ENCODE results near the gene PRCP. TPM values are rescaled to one million over a fixed set of nuclear protein-coding genes. Genes with fewer than 3 reads are reported as not detected.

PRCP gene
- total RNA-seq, 1 experiment from 2014 or later = 56.7 TPM

DNA sequence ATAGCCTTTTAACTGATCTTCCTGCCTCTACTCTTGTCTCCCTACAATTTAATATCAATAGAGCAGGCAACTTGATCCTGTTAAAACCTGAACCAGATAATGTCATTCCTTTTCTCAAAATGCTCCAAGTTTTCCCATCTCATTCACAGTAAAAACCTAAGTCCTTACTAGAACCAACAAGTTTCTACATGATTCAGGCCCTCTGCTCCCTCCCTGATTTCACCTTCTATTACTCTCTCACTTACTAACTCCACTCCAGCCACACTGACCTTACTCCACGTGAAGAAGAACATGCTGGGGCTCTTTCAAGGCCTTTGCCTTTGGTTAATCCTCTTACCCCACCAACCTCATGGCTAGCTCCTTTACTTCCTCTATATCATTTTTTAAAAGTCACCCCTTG lies 71.1 kb downstream of the PRCP start:
- no peak overlapping the region for H2AK5ac ChIP-seq (ENCODE audit: insufficient read length, low read length)
- no peak overlapping the region for H4K8ac ChIP-seq (replicated peaks; ENCODE audit: insufficient read length, low read depth, low read length)
- H3K4me1 Mint-ChIP-seq = peaks cover 3 to 13% of the 10 kb centered on the region in 2 experiments
- peaks cover 3 to 11% (median 9%) of the 10 kb centered on the region in 3 experiments; a peak in 5 of 7 replicates for H3K36me3 Mint-ChIP-seq (ENCODE audit: insufficient read depth in 1 of 3, low read depth in 3 of 3)
- no peaks in the 10 kb centered on the region for H3K9me3 ChIP-seq (ENCODE audit: control insufficient read depth, low read depth, low read length)
- TF ChIP-seq, protein P1, sequence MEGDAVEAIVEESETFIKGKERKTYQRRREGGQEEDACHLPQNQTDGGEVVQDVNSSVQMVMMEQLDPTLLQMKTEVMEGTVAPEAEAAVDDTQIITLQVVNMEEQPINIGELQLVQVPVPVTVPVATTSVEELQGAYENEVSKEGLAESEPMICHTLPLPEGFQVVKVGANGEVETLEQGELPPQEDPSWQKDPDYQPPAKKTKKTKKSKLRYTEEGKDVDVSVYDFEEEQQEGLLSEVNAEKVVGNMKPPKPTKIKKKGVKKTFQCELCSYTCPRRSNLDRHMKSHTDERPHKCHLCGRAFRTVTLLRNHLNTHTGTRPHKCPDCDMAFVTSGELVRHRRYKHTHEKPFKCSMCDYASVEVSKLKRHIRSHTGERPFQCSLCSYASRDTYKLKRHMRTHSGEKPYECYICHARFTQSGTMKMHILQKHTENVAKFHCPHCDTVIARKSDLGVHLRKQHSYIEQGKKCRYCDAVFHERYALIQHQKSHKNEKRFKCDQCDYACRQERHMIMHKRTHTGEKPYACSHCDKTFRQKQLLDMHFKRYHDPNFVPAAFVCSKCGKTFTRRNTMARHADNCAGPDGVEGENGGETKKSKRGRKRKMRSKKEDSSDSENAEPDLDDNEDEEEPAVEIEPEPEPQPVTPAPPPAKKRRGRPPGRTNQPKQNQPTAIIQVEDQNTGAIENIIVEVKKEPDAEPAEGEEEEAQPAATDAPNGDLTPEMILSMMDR (conservative IDR thresholded peaks at IDR 0.05) = no peak
- H3K14ac ChIP-seq (ENCODE audit: insufficient read depth, low read length) = no peak overlapping the region
- H2BK12ac ChIP-seq (ENCODE audit: insufficient read length, low read depth, low read length) = no peak overlapping the region
- H4K91ac ChIP-seq (ENCODE audit: insufficient read length, low read depth, low read length) = no peak overlapping the region
- H3K79me1 ChIP-seq (ENCODE audit: insufficient read depth, low read depth, low read length, poor library complexity, severe bottlenecking) = no peaks in the 10 kb centered on the region
- H3K4me2 ChIP-seq (ENCODE audit: insufficient read depth, insufficient read length, low read length) = no peak overlapping the region
- H3T11ph ChIP-seq (ENCODE audit: low read length) = no peak overlapping the region
- H3K4ac ChIP-seq (ENCODE audit: low read depth, low read length) = no peak overlapping the region
- no peak overlapping the region for H3K18ac ChIP-seq (ENCODE audit: insufficient read length, low read depth, low read length)
- no peak overlapping the region for H3K27ac ChIP-seq (ENCODE audit: insufficient read length, low read depth, low read length)
- no peak overlapping the region for H2AFZ ChIP-seq (ENCODE audit: low read length)
- no peaks in the 10 kb centered on the region for H4K20me1 ChIP-seq (ENCODE audit: control insufficient read depth, insufficient read depth, insufficient read length)
- no CpG with 5 or more reads among the region's 1 CpG for WGBS (ENCODE audit: extremely low coverage, insufficient read length, low lambda C conversion rate)
- H3K4me1 ChIP-seq (ENCODE audit: insufficient read depth, low read length) = no peaks in the 10 kb centered on the region; the same call in 1 of the 2 replicates
- no peak overlapping the region for H3K56ac ChIP-seq (ENCODE audit: insufficient read length, low read depth, low read length)
- no peaks in the 10 kb centered on the region for H3K9me3 Mint-ChIP-seq
- H3K23ac ChIP-seq (ENCODE audit: insufficient read length, low read depth, low read length) = no peak overlapping the region
- no peaks in the 10 kb centered on the region for H3K27me3 ChIP-seq (ENCODE audit: insufficient read depth, low read length)
- H3K27me3 Mint-ChIP-seq (ENCODE audit: low read depth) = no peaks in the 10 kb centered on the region
- H4K5ac ChIP-seq (ENCODE audit: insufficient read length, low read depth, low read length) = no peak overlapping the region
- H2BK15ac ChIP-seq (ENCODE audit: low read depth, low read length) = no peak overlapping the region
- H3K79me2 ChIP-seq (ENCODE audit: insufficient read depth, low read length) = no peaks in the 10 kb centered on the region
- H2BK120ac ChIP-seq (ENCODE audit: low read depth, low read length, poor library complexity, severe bottlenecking) = no peak overlapping the region
- no peaks in the 10 kb centered on the region for H3K23me2 ChIP-seq (ENCODE audit: insufficient read length, low read depth, low read length, poor library complexity, severe bottlenecking)
- peak overlapping the region in 1 of 3 experiments; percentile 4; a peak in 1 of 7 replicates for H3K27ac Mint-ChIP-seq
- H2BK20ac ChIP-seq (ENCODE audit: low read depth, low read length, poor library complexity, severe bottlenecking) = no peak overlapping the region
- DNase-seq = no peak
- H2BK5ac ChIP-seq (ENCODE audit: insufficient read length, low read length) = no peak overlapping the region
- H3K4me3 Mint-ChIP-seq = no peak overlapping the region
- H3K9ac ChIP-seq (ENCODE audit: extremely low read depth, insufficient read length, low read length) = no peak overlapping the region
